Neural progenitor cell (in vitro differentiated cells): ENCODE measurements around the gene GBGT1. TPM values are rescaled to one million over a fixed set of nuclear protein-coding genes. Genes with fewer than 3 reads are reported as not detected.

Experiments used
- DNase-seq: peaks from one replicate; pipeline ENCODE4 v3.0.0-alpha.2; 2016; ENCODE audit warnings: low spot score
- H2AFZ ChIP-seq: fragments of 200-600 bp; sonication (generic); replicated peaks from 2 replicates; pipeline ENCODE4 v1.6.1; 2016; ENCODE audit warnings: antibody characterized with exemption
- H3F3A ChIP-seq: fragments of 200-600 bp; sonication (generic); 2 replicates; pipeline ENCODE4 v1.6.1; 2016; ENCODE audit warnings: antibody characterized with exemption, low read depth
- H3K27ac ChIP-seq: fragments of 200-600 bp; sonication (generic); 2 replicates; pipeline ENCODE4 v1.5.1; 2016; ENCODE audit warnings: mild to moderate bottlenecking
- H3K27me3 ChIP-seq: fragments of 200-600 bp; sonication (generic); 2 replicates; pipeline ENCODE4 v1.6.1; 2016; ENCODE audit warnings: mild to moderate bottlenecking, moderate library complexity
- H3K36me3 ChIP-seq: fragments of 200-600 bp; sonication (generic); 2 replicates; pipeline ENCODE4 v1.5.1; 2016
- H3K4me1 ChIP-seq: fragments of 200-600 bp; sonication (generic); 2 replicates; pipeline ENCODE4 v1.6.1; 2016; ENCODE audit warnings: mixed run types
- H3K4me2 ChIP-seq: fragments of 200-600 bp; sonication (generic); 2 replicates; pipeline ENCODE4 v1.6.1; 2016
- H3K4me3 ChIP-seq: fragments of 200-600 bp; sonication (generic); 2 replicates; pipeline ENCODE4 v1.5.1; 2016
- H3K79me2 ChIP-seq: fragments of 200-600 bp; sonication (generic); 2 replicates; pipeline ENCODE4 v1.6.1; 2016; ENCODE audit warnings: low read depth
- H3K9ac ChIP-seq: fragments of 200-600 bp; sonication (generic); 2 replicates; pipeline ENCODE4 v1.6.1; 2016
- H3K9me3 ChIP-seq: fragments of 200-600 bp; sonication (generic); 2 replicates; pipeline ENCODE4 v1.5.1; 2016; ENCODE audit warnings: low read depth
- H4K20me1 ChIP-seq: fragments of 200-600 bp; sonication (generic); 2 replicates; pipeline ENCODE4 v1.6.1; 2016; ENCODE audit warnings: low read depth
- H3K27ac Mint-ChIP-seq: 3 replicates; pipeline ENCODE4 v1.8.0; 2021; ENCODE audit warnings: mixed read lengths
- H3K27me3 Mint-ChIP-seq: 2 replicates; pipeline ENCODE4 v1.8.0; 2022; ENCODE audit warnings: low read depth, mild to moderate bottlenecking, inconsistent platforms, moderate library complexity, mixed read lengths; ENCODE audit not compliant: insufficient read depth
- H3K36me3 Mint-ChIP-seq: 3 replicates; pipeline ENCODE4 v1.8.0; 2021; ENCODE audit warnings: mixed read lengths
- H3K4me1 Mint-ChIP-seq: 3 replicates; pipeline ENCODE4 v1.8.0; 2021; ENCODE audit warnings: mixed read lengths
- H3K4me3 Mint-ChIP-seq: 3 replicates; pipeline ENCODE4 v1.8.0; 2021; ENCODE audit warnings: mild to moderate bottlenecking, moderate library complexity, mixed read lengths
- H3K9me3 Mint-ChIP-seq: 3 replicates; pipeline ENCODE4 v1.8.0; 2020; ENCODE audit warnings: mixed read lengths
- CTCF ChIP-seq: fragments of 200-600 bp; sonication (generic); IDR thresholded peaks from 2 replicates; pipeline ENCODE4 v1.5.1; 2017; ENCODE audit warnings: antibody characterized with exemption, mild to moderate bottlenecking
- EZH2 ChIP-seq: fragments of 200-600 bp; sonication (generic); IDR thresholded peaks from 2 replicates; pipeline ENCODE4 v1.6.1; 2017; ENCODE audit warnings: antibody characterized with exemption, mild to moderate bottlenecking, moderate library complexity
- EZH2phosphoT487 ChIP-seq: fragments of 200-600 bp; sonication (generic); IDR thresholded peaks from 2 replicates; pipeline ENCODE4 v1.6.1; 2017; ENCODE audit warnings: antibody characterized with exemption
- total RNA-seq: library from RNA; depleted of rRNA; stranded (reverse); fragments of >200 nt; gene quantifications from 2 replicates; pipeline ENCODE4 v1.2.3, GENCODE V29; 2015; ENCODE audit warnings: low replicate concordance

Gene GBGT1
- total RNA-seq, 1 donor from 2014 or later, result 2.0 TPM

GRCh38 chr9:133125941-133126696 lies 37.6 kb downstream of the GBGT1 start:
- TF ChIP-seq CTCF, result no peak
- TF ChIP-seq EZH2, result no peak
- TF ChIP-seq EZH2phosphoT487, result no peak
- Histone ChIP-seq H3K27ac (no peak overlapping the region), H4K20me1 (peaks cover 95% of the 10 kb centered on the region), H2AFZ (no peak overlapping the region), H3K36me3 (no peaks in the 10 kb centered on the region), H3K4me2 (no peak overlapping the region), H3K27me3 (no peaks in the 10 kb centered on the region), H3F3A (peaks cover 26% of the 10 kb centered on the region), H3K4me1 (no peaks in the 10 kb centered on the region), H3K4me3 (no peak overlapping the region), H3K9me3 (no peaks in the 10 kb centered on the region), H3K79me2 (no peaks in the 10 kb centered on the region), H3K9ac (no peak overlapping the region)
- Mint-ChIP-seq H3K27ac (no peak overlapping the region), H3K4me3 (no peak overlapping the region), H3K9me3 (no peaks in the 10 kb centered on the region), H3K4me1 (peaks cover 37% of the 10 kb centered on the region), H3K27me3 (peaks cover 4% of the 10 kb centered on the region), H3K36me3 (no peaks in the 10 kb centered on the region)
- DNase-seq, result no peak

GRCh38 chr9:133124907-133125275 lies 38.8 kb downstream of the GBGT1 start:
- peaks cover 28% of the 10 kb centered on the region for H3F3A ChIP-seq
- no peaks in the 10 kb centered on the region for H3K36me3 ChIP-seq
- Mint-ChIP-seq H3K27me3 (peaks cover 4% of the 10 kb centered on the region), H3K27ac (no peak overlapping the region), H3K9me3 (no peaks in the 10 kb centered on the region), H3K36me3 (no peaks in the 10 kb centered on the region), H3K4me3 (no peak overlapping the region), H3K4me1 (peaks cover 37% of the 10 kb centered on the region)
- no peak for DNase-seq
- H3K4me3 ChIP-seq, result no peak overlapping the region
- no peak overlapping the region for H3K4me2 ChIP-seq
- no peaks in the 10 kb centered on the region for H3K27me3 ChIP-seq
- H3K4me1 ChIP-seq, result peaks cover 9% of the 10 kb centered on the region
- TF ChIP-seq EZH2, result no peak
- no peak for TF ChIP-seq CTCF
- TF ChIP-seq EZH2phosphoT487, result no peak
- no peak overlapping the region for H3K9ac ChIP-seq
- H4K20me1 ChIP-seq, result peaks cover 93% of the 10 kb centered on the region
- no peaks in the 10 kb centered on the region for H3K79me2 ChIP-seq
- no peaks in the 10 kb centered on the region for H3K9me3 ChIP-seq
- no peak overlapping the region for H3K27ac ChIP-seq
- no peak overlapping the region for H2AFZ ChIP-seq

- H3K9me3 ChIP-seq, result no peaks in the 10 kb centered on the region
- no peaks in the 10 kb centered on the region for H3K36me3 ChIP-seq
- H3K4me3 ChIP-seq, result no peak overlapping the region
- DNase-seq, result no peak
- peaks cover under 1% of the 10 kb centered on the region for H3K79me2 ChIP-seq
- H3K27ac ChIP-seq, result no peak overlapping the region
- H3K4me2 ChIP-seq, result no peak overlapping the region
- peaks cover 15% of the 10 kb centered on the region for H3K4me1 ChIP-seq
- no peak overlapping the region for H3K27ac Mint-ChIP-seq
- TF ChIP-seq CTCF, result no peak
- H3K9ac ChIP-seq, result no peak overlapping the region
- no peak overlapping the region for H3K4me3 Mint-ChIP-seq
- H3K9me3 Mint-ChIP-seq, result no peaks in the 10 kb centered on the region
- H3K4me1 Mint-ChIP-seq, result peaks cover 42% of the 10 kb centered on the region
- no peaks in the 10 kb centered on the region for H3K36me3 Mint-ChIP-seq
- H2AFZ ChIP-seq, result no peak overlapping the region
- peaks cover 4% of the 10 kb centered on the region for H3K27me3 Mint-ChIP-seq
- peaks cover 93% of the 10 kb centered on the region for H4K20me1 ChIP-seq
- H3K27me3 ChIP-seq, result no peaks in the 10 kb centered on the region
- H3F3A ChIP-seq, result peaks cover 34% of the 10 kb centered on the region
These were observed 39.4 kb downstream of the GBGT1 start for GRCh38 chr9:133124123-133124906.
